Activated CD8-positive, alpha-beta memory T cell treated with anti-CD3 and anti-CD28 coated beads, Interleukin-2, amount 50 U/mL, for 24 hours (primary cell): ENCODE data around the gene MBIP.

Source experiments
- DNase-seq: peaks from one replicate; pipeline ENCODE4 v3.0.0-alpha.2; 2020; ENCODE audit errors: extremely low read depth

Gene MBIP

DNA sequence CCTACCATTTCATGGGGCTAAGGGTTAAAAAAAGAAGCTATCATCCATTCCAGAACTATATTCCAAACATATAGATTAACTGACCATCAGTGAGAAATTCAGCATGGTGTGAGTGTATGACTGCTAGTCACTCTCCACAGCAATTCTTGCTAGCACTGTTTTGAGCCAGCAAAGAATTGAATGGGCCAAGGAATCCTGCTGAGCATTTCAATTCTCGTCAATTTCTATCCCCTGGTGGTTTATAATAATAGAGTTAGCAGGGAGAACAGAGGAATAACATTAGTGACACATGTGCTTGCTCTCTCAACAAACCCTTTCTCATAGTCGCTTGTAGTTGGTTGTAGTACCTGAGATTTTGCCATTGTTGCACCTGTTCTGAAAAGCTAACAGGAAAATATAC, 7.2 kb downstream of the MBIP start:
- no peak for DNase-seq

DNA sequence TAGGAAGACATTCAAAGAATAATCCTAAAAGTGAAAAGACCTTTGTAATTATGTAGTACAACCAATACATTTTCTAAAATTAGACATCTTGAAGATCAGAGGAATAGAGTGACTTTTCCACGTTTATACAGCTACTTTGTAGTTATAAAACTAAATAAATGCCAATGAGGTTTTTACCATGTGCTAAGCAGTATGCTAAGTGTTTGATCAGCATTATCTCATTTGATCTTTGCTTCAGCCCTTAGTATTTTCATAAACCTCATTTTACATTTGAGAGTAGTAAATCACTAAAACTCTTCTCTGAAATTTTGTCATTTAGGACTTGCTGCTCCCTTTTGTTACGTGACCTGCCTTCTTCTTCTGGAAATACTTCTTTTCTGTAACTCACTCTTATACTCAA, 13.6 kb downstream of the MBIP start:
- no peak for DNase-seq

DNA sequence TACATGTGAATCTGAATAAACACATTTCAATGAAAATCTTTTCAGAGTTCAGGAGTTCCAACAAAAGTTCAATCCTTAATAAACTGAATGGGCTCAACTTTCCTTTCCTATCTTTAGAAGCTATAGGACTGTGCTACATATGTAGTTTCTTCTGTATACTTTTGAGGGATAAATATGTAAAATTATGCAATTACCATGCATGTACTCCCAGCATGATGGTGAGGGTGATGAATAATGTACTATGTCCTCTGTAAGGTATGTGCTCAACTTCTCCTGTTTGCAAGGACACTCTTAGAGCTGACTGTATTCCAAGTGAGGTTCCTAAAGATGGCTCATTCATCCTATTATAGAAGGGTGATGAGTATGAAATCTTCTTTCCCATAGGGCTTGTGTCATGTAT, 15.5 kb downstream of the MBIP start:
- DNase-seq: no peak

DNA sequence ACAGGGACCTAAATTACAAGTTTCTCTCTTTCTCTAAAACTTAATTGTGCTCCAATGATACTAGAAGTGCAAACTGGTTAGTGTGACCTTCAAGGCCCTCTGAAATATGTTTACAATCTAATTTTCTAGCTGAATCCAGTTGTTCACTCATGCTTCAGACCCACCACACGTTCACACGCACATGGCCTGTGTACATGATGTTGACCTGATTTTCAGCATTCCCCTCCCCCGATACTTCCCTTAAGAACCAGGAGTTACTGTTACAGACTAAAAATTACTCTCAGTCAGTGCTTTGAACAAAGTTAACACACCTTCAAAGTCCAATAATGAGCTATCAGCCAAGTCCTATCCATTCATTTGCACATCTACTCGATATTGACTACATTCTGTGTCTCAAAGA, 16.5 kb downstream of the MBIP start:
- DNase-seq: no peak

DNA sequence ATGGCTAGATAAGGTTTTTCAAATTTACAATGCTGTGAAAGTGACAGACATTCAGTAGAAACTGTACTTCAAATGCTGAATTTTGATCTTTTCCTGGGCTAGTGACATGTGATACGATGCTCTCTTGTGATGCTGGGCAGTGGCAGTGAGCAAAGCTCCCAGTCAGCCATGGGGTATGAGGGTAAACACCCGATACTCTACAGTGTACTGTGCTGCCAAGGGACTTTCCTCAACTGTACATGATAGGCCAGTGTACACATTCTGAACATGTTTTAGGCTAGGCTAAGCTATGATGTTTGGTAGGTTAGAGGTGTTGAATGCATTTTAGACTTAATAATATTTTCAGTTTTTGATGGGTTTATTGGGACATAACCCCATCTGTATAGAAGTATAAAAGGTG, 17.6 kb downstream of the MBIP start:
- DNase-seq: no peak

DNA sequence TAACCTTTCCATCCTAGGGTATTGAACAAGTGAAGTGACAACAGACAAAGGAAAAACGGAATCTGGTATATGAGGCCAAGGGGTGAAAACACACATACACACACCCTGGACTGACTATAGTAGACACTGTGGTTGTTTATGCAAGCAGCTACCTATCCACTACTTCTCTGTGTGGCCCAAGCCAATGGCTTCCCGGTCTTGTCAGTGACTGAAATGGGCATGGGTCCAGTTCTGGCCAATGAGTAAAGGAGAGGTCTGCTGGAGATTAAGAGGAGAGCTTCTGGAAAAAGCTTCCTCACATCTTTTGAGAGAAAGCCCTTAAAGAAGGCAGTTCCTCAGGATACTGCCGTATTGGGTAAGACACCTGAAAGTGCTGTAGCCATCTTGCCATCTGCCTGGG, 19.3 kb downstream of the MBIP start:
- DNase-seq: no peak

DNA sequence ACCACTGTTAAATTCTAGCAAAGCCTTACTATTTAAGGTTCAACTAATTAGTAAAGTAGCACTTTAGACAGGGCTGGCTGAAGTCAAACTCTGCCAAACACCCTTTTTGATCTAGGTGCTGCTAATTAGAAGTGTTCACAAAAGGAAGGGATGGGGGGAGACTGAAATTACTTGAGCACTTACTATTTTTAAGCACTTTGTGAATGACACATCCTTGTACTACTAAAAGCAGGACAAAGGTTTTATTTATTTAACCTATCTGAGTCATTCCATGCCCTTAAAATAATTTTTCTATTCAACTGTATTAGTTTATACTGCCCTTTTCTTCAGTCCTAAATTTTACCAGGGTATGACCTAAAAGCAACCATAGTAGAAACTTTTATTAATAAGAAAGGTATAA, 20.1 kb downstream of the MBIP start:
- no peak for DNase-seq

DNA sequence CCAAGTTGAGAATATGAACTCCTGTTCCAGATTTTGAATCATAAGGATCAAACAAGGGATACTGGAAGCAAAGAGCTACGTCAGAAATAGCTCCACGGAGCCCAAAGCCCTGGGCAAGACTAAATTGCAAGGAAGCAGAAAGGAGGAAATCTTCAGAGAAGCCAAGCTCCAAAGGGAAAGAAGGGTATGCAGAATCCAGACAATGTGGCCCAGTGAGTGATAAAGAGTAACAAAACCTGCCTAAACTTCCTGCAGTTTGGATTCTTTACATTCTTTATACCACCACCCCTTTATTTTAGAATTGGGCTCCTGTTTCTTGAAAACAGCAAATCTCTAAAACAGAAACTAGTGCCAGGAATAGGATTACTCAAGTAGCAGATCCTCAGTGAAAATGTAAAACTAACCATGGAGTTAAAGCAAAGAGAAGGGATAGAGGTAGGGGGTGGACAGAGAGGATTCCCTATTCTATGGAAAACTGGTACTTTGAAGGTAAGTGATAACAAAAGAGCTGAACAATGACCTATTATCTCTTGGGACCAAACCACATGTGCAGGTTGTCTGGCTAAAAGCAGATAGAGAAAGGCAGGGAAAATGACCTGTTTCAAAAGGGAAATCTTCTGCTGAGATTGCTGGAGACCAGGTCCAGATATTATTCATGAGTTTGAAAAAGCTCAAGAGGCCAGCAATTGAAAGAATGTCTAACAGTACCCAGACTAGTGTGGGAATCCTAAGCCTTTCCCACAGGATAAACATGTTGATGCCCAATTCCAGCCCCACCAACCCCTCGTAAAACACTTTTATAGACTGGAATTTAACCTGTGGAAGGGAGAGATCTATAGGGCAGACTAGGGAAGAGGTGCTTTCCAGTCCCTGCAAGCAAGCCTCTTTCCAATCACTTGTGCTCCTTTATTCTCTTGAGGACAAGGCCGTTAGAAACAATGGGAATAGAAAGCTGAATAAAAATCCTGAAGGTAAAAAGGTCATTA, 24.5 kb downstream of the MBIP start:
- no peak for DNase-seq

DNA sequence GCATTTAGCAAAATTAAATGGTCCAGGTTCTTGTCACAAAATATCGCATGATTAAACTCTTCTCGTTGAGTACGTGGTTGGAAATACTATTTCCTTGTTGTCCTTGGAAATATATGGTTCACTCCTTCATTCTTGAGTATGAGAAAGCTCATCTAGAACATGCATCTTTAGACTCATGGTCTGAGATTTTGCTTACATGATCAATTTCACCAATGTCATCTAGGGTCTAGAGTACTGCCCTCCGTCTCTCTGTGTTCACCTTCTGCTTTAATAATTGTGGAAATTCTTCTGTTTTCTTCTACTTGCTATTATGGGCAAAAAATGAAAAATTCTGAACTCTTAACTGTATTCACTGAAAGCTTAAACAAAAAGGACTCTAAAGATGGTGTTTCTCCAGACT, 25.9 kb downstream of the MBIP start:
- DNase-seq: no peak

DNA sequence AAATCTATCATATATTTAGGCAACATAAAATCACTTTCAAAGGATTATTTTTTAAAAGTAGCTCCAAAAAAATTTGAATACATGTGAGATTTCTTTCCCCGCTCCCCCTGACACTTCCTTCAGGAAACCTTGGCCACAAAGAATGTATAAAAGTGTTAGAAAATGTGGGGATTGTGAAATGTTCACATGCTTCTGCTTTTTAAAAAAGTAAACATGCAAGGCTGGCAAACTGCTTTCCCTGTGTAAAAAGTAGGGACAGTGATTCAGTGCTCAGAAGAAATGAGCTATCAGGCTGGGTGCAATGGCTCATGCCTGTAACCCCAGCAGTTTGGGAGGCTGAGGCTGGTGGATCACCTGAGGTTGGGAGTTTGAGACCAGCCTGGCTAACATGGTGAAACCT, 26.6 kb downstream of the MBIP start:
- DNase-seq: no peak

DNA sequence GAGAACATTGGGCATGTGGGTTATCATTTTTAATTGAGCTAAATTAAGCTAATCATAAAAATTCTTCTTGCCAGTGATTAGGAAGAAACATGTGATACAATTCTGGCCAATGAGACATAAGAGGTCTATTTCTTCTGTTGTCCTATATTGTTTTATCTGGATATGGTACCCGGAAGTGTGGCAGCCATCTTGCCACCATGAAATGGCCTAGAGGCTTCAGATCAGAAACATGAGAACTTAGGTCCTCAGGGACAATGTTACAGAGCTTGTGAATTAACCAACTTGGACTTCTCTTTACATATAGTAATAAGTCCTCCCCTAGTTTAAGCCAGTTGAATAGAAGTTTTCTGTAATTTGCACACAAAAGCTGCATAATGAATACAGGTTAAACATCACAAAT, 30.5 kb downstream of the MBIP start:
- DNase-seq: no peak

DNA sequence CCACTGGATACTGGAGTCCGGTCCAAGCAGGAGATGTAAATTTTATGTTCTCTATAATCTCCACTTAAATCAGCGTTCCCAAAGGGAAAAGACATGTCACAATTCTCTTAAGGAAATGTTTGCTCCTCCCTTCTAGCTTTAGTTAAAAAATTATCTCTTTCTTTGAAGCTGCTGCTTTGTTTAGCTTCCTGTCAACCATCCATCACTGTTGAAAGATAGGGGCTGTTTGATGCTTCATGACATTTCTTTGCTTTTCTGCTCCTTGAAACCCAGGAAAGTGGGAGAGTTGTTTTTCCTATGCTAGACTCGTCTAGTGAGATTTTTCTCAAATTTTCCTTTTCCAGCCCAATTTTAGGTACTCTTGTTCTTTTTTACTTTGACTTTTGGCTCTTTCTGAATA, 31.9 kb downstream of the MBIP start:
- DNase-seq: no peak

DNA sequence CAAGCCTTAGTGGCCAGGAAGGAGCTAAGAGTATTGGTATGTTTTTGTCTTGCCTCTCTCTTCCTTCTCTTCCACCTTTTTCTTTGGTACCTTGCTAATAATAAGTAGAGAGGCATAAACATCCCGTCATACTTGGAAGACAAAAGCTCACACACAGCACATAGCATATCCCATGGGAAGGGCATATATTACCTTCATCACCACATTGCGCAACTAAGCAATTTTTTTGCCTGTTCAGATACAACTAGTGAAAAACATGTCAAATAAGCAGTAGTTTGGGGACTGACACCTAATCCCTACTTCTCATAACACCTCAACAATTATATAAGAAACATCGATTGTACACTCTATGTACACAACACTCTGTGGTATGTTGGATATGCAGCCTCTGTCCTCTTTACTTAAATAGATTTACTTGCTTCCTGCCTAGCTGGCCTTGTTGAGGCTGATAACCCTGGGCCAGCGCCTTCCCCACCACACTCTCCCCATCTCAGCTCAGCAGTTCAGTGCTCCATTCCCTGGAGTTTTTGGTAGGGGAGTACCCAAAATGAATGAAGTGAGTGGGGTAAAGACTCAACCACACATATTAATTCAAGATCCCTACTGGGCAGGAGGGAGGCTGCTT, 35.4 kb downstream of the MBIP start:
- DNase-seq: no peak

DNA sequence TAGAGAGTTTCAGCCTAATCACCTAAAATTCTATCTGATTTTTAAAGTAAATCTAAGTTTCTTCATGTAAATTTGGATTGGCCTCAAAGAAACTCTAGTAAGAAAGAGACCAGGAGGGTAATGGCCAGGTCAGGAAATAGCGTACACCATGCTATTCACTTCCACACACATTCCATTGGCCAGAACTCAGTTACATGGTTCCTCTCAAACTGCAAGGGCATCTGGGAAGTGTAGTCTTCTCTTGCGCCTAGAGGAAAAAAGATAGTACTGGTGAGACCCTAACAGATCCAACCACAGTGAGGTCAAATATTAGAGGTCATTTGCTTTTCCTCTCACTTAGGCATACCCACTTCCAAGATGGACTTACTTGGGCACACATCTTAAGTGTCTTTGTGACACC, 39.1 kb downstream of the MBIP start:
- no peak for DNase-seq

DNA sequence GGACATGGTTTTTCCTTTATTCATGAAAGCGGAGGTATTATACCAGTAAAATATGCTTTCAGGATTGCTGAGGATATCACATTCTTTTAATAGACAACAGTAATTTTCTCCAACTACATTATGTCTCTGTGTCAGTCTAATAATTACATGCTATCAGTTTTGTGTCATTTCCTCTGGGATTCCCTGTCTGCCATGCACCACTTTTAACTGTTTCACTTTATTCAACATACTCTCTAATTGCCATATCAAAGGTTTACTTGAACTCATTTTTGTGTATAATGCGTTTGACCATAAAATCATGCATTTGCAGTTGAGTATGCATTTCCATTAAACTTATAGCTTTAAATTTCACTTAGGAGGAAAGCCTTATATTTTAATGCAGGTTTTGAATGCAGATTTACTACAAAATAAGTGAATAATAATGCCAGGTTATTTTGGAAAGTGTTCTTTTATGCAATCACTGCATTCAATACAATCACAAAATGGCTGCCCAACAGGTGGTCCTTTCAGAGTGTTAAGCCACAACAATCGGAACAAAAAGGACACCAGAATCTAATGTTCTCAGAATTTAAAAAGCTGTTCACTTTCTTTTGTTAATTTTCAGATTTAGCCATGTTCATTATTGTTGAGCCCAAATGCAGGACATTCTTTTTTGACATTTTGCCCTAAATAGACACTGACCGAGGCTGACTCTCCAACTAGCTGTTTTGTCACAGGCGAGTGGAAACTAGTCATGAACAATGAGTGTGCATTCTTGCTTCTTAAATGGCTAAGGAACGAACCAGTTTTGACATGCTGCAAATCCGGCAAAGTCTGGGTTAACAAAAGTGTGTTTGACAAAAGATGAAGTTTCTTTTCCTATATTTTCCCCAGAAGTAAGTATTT, 40.9 kb downstream of the MBIP start:
- no peak for DNase-seq

DNA sequence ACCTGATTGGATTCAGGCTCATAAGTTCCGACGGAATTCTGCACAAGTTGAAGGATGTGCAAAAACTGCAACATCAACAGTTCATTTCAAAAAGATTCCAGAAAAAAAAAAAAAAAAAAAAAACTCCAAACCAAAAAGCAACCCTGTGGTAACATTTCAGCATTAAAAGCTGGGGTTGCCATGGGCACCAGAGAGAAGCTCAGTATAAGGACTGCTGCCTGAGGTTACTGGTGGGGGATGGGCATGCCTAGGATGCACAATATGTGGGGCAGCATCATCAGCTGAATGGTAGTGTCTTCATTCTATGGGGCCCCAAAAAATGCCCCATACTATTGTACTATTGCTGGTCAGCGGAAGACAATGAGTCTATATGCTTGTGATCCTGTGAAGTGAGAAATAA, 44.7 kb downstream of the MBIP start:
- no peak for DNase-seq

DNA sequence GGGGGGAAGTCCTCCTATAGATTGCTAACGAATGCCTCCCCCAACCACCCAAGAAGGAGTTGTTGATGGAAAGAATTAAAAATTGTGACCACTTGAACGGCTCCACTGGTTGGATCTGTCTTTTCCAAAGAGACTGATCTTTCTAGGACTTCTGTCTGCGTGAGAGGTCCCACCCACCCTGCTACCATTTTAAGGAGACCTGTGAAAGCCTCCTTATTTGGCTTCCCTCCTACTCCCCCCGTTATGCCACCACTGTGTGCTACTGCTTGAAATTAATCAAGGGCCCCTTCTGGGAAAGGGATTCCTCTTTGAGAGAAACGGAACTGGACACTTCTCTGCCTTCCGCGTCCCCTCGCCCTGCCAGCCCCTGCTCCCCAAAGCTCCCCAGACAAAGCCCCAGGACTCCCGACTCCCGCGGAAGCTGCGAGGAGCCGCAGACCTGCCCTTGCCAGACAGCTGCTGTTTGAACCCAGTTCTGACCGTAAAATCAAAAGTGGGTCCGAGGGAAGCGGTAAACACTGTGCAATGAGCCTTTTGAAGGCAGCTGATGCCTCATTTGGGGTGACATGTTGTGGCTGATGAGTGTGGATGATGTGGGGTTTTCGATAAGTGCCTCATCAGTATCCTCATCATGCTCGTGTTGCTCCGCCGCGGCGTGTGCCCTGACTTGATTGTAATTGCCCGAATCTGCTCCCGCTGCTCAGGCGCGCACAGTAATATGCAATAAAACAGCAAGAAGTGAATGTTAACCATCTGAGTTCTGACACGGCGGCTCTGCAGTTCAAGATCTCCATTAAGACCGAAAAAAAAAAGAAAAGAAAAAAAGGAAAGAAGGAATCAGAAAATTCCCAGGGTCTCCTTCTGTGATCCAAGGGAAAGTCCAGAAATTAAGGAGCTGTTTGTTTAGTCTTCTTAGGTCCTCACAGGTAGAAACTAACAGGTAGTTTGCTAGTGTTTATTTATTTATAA, 48.2 kb downstream of the MBIP start:
- peak; percentile 7 for DNase-seq

DNA sequence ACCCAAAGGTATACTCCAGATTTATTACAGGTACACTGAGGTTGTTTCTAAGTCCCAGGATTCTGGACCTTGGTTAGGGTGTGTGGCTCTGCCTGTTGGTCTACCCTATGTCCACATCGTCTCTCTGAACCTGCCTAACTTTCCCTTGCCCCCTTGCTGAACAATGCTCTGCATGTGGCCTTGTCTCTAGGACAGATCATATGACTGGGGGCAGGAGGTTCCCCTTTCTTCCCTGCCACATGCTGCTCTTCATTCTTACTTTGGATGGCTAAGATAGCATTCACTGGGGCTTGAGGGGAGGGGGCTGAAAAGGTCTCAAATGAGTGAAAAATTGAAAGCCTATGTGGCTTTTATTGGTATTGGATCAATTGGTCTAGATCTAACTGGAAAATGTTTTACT, 49.2 kb downstream of the MBIP start:
- DNase-seq: no peak

DNA sequence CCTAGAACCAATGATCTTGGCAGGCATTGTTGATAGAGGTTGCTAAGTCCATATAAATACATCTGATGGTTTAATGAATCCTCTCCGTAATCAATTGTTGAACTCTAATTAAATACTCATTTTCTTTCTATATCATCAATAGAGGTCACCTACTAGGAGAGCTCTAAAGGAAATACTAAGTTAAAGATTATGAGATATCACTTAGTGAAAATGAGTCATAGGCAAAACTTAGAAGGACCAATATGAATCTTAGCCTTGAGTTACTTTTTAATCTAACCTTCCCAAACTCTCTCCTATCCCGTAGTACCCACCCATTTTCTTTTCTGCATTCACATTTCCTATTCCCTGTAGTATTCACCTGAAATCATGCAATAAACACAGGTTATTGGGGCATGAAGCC, 50.2 kb downstream of the MBIP start:
- DNase-seq: no peak

DNA sequence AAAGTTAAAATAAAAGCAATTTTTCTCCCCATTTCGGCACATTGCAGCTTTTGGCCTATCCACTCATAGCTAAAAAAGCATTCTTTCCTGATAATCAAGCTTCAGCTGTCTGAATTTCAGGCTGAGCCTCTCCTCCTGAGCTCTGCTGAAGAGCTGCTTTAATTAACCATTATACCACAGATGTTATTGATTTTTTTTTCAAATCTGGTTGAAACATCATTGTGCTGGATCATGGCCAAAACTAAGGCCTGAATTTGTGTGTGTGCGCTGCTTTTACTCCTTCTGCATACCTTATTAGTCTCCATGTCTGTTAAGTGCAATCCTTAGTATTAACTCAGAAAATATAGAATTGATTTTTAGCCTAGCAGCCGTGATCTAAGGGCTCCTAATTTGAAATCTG, 52.3 kb downstream of the MBIP start:
- DNase-seq: no peak

DNA sequence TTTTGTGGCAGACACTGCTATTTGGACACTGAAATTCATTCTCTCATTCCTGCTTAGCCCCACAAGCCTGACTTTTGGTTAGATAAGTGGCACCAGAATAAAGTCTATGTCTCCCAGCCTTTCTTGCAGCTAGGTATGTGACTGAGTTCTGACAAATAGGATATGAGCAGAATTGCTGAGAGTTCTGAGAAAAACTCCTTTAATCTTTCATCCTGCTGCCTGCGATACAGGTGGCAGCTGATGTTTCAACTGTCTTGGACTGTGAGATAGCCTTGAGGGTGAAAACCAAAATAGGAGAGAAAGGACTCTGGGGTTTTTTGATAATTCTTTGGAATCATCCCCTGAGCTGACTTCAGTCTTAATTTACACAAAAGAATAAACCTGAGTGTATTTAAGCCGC, 55.8 kb downstream of the MBIP start:
- no peak for DNase-seq
